KMS-11 (cell line): Measurements from ENCODE around the gene PRPS1L1.

Experiments used
- H2AFZ ChIP-seq: fragments of 200-600 bp; sonication (generic); 2 replicates; pipeline ENCODE4 v1.6.1; 2016; ENCODE audit warnings: antibody characterized with exemption, mixed run types, low read depth
- H3K27ac ChIP-seq: fragments of 200-600 bp; sonication (generic); 2 replicates; pipeline ENCODE4 v1.6.1; 2016; ENCODE audit warnings: mild to moderate bottlenecking, mixed run types
- H3K27me3 ChIP-seq: fragments of 200-600 bp; sonication (generic); 2 replicates; pipeline ENCODE4 v1.6.1; 2017; ENCODE audit warnings: mild to moderate bottlenecking, low read depth, mixed run types, moderate library complexity; ENCODE audit not compliant: insufficient read depth
- H3K36me3 ChIP-seq: fragments of 200-600 bp; sonication (generic); 2 replicates; pipeline ENCODE4 v1.6.1; 2017; ENCODE audit warnings: mild to moderate bottlenecking, mixed run types; ENCODE audit not compliant: insufficient read depth
- H3K4me1 ChIP-seq: fragments of 200-600 bp; sonication (generic); 2 replicates; pipeline ENCODE4 v1.6.1; 2016; ENCODE audit warnings: mild to moderate bottlenecking, low read depth, mixed run types; ENCODE audit not compliant: poor library complexity, severe bottlenecking
- H3K4me2 ChIP-seq: fragments of 200-600 bp; sonication (generic); 2 replicates; pipeline ENCODE4 v1.7.0; 2016; ENCODE audit warnings: mild to moderate bottlenecking, mixed run types
- H3K4me3 ChIP-seq: fragments of 200-600 bp; sonication (generic); IDR thresholded peaks from 2 replicates; pipeline ENCODE4 v1.6.1; 2017; ENCODE audit warnings: low read depth, low read length, mixed read lengths; ENCODE audit not compliant: insufficient read depth
- H3K79me2 ChIP-seq: fragments of 200-600 bp; sonication (generic); 2 replicates; pipeline ENCODE4 v1.6.1; 2016; ENCODE audit warnings: low read depth, mixed run types; ENCODE audit not compliant: insufficient read depth
- H3K9ac ChIP-seq: fragments of 200-600 bp; sonication (generic); 2 replicates; pipeline ENCODE4 v1.6.1; 2016; ENCODE audit warnings: mild to moderate bottlenecking, mixed run types
- H4K20me1 ChIP-seq: fragments of 200-600 bp; sonication (generic); 2 replicates; pipeline ENCODE4 v1.6.1; 2016; ENCODE audit warnings: mild to moderate bottlenecking, mixed run types; ENCODE audit not compliant: insufficient read depth
- TF ChIP-seq, protein P1 (sequence below): fragments of 200-600 bp; sonication (generic); conservative IDR thresholded peaks from 2 replicates; pipeline ENCODE4 v1.6.1; 2017; ENCODE audit warnings: low read depth, mild to moderate bottlenecking, antibody characterized with exemption, low read length, moderate library complexity, mixed read lengths

PRPS1L1 gene

DNA sequence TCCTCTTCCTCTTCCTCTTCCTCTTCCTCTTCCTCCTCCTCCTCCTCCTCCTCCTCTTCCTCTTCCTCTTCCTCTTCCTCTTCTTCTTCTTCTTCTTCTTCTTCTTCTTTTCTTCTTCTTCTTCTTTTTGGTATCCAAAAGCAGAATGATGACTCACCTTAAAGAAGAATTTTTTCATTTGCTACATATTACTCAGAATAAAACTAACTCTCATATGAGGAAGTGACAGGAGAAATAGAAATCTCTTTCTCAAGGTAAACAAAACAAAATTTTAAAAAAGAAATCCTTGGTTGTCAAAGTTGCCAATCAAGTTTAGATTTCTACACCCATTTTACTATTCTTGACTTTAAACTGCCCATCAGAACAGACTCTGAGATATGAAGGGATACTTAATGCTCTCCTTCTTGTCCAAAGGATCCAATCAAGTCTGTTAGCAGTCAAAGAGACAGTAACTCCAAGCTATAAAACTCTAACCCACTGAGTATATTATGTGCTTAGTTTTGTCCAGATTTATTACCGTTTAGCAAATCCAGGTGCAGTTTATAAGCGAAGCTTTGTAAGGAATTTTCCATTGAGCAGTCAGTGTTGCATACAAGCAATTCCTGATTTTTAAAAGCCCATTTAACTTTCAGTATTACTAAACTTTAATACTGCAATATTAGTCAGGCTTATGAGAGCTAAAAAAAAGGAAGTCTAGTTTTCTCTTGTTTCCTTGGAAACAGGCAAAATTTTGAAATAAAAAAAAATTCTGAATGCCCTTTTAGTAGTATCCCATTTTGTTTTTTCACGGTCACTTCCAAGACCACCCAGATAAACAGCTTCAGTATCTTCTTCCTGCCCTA is 44.2 kb downstream of the PRPS1L1 start:
- Histone ChIP-seq H3K4me3 (no peak overlapping the region), H3K27me3 (no peaks in the 10 kb centered on the region), H3K27ac (no peak overlapping the region), H3K4me1 (no peaks in the 10 kb centered on the region), H3K79me2 (no peaks in the 10 kb centered on the region), H4K20me1 (no peaks in the 10 kb centered on the region), H2AFZ (no peak overlapping the region), H3K4me2 (no peak overlapping the region), H3K36me3 (no peaks in the 10 kb centered on the region), H3K9ac (no peak overlapping the region)
- TF ChIP-seq, protein P1, sequence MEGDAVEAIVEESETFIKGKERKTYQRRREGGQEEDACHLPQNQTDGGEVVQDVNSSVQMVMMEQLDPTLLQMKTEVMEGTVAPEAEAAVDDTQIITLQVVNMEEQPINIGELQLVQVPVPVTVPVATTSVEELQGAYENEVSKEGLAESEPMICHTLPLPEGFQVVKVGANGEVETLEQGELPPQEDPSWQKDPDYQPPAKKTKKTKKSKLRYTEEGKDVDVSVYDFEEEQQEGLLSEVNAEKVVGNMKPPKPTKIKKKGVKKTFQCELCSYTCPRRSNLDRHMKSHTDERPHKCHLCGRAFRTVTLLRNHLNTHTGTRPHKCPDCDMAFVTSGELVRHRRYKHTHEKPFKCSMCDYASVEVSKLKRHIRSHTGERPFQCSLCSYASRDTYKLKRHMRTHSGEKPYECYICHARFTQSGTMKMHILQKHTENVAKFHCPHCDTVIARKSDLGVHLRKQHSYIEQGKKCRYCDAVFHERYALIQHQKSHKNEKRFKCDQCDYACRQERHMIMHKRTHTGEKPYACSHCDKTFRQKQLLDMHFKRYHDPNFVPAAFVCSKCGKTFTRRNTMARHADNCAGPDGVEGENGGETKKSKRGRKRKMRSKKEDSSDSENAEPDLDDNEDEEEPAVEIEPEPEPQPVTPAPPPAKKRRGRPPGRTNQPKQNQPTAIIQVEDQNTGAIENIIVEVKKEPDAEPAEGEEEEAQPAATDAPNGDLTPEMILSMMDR = no peak

DNA sequence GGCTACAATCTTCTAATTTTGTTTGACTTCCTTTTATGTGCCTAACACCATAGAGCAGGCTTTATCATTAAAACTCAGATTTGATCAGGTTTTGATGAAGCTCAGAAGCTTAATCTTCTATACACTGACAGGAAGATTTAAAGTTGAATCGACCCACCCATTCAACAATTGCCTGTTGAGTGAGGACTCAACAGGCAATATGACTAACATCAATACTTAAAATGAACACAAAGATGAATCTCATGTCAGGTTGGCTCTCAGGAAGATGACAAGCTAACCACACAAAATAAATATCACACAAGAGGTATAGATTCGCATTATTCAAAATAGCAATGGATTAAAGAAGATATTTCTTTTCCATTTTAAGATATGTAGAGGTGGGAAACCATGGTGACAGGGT is 50.7 kb downstream of the PRPS1L1 start:
- no peaks in the 10 kb centered on the region for H3K4me1 ChIP-seq
- H3K4me2 ChIP-seq = no peak overlapping the region
- H2AFZ ChIP-seq = no peak overlapping the region
- H3K27ac ChIP-seq = no peak overlapping the region
- no peaks in the 10 kb centered on the region for H4K20me1 ChIP-seq
- no peaks in the 10 kb centered on the region for H3K36me3 ChIP-seq
- no peaks in the 10 kb centered on the region for H3K27me3 ChIP-seq
- H3K79me2 ChIP-seq = no peaks in the 10 kb centered on the region
- H3K9ac ChIP-seq = no peak overlapping the region
- TF ChIP-seq, protein P1 = no peak
- H3K4me3 ChIP-seq = no peak overlapping the region
